GM10847 (cell line): ENCODE measurements around the gene HSD17B11.

Experiments used
- POLR2A ChIP-seq: IDR thresholded peaks from 2 replicates; pipeline ENCODE4 v1.6.1; 2011; ENCODE audit not compliant: insufficient read length; ENCODE audit errors: extremely low read depth

Gene HSD17B11

GRCh38 chr4:87390891-87391575, at the start of gene HSD17B11:
HSD17B11 (minus strand) TSS chr4:87391188; CDS start chr4:87391070, 118 bp downstream.
- TF ChIP-seq POLR2A = peak; percentile 80

GRCh38 chr4:87433342-87433741, 42.4 kb upstream of the HSD17B11 start:
- no peak for TF ChIP-seq POLR2A

- TF ChIP-seq POLR2A = no peak
Observed at GRCh38 chr4:87430038-87430437, 39.0 kb upstream of the HSD17B11 start.

GRCh38 chr4:87428979-87429378, 38.0 kb upstream of the HSD17B11 start:
- TF ChIP-seq POLR2A = no peak

- TF ChIP-seq POLR2A = no peak
Observed at GRCh38 chr4:87427518-87427868, 36.5 kb upstream of the HSD17B11 start.

- TF ChIP-seq POLR2A = no peak
Observed at GRCh38 chr4:87426865-87427517, 36.0 kb upstream of the HSD17B11 start.

- no peak for TF ChIP-seq POLR2A
Observed at GRCh38 chr4:87425711-87426110, 34.7 kb upstream of the HSD17B11 start.

GRCh38 chr4:87423317-87424098, 32.5 kb upstream of the HSD17B11 start:
- TF ChIP-seq POLR2A = no peak

- TF ChIP-seq POLR2A = peak; percentile 44
Observed at GRCh38 chr4:87422104-87423052, 31.4 kb upstream of the HSD17B11 start, which contains the start of gene NUDT9. NUDT9 (plus strand) TSS chr4:87422573; CDS start chr4:87422906, 333 bp downstream.

GRCh38 chr4:87420276-87420830, 29.4 kb upstream of the HSD17B11 start:
- no peak for TF ChIP-seq POLR2A

GRCh38 chr4:87419578-87420249, 28.7 kb upstream of the HSD17B11 start:
- TF ChIP-seq POLR2A = no peak

GRCh38 chr4:87416965-87417364, 26.0 kb upstream of the HSD17B11 start:
- no peak for TF ChIP-seq POLR2A

GRCh38 chr4:87414816-87415215, 23.8 kb upstream of the HSD17B11 start:
- TF ChIP-seq POLR2A = no peak

- no peak for TF ChIP-seq POLR2A
Observed at GRCh38 chr4:87410679-87411078, 19.7 kb upstream of the HSD17B11 start.
